ENCODE measurements around the gene GNLY. TPM values are rescaled to one million over a fixed set of nuclear protein-coding genes. Genes with fewer than 3 reads are reported as not detected.

GNLY gene
- total and polyA plus RNA-seq, 2 of the 13 experiments (the other 11 are each of a cell fraction or from before 2014, with no cell fraction given): not detected

GRCh38 chr2:85714841-85715240 lies 20.7 kb downstream of the GNLY start:
- in situ Hi-C loops (cut with HindIII; ENCODE audit: extremely low pct_ligation_motif_present, low pct_unique_long_range_greater_than_20kb): loop anchor here (5.0 kb wide), 1 partner anchor 38 kb away; no protein-coding TSS in a partner anchor
- ChIA-PET POLR2A (no interaction called here), CTCF (ENCODE audit: low intra/inter-chr PET ratio, low total read pairs) (no interaction called here)
- Histone ChIP-seq H3K79me2 (ENCODE audit: insufficient read depth, low read length) (no peaks in the 10 kb centered on the region), H3K4me1 (ENCODE audit: insufficient read depth, low read length) (peaks cover 11% of the 10 kb centered on the region), H4K20me1 (ENCODE audit: insufficient read depth, low read length) (no peaks in the 10 kb centered on the region), H3K36me3 (replicated peaks in 1 of 2; ENCODE audit: control insufficient read depth in 1 of 2, insufficient read depth in 2 of 2, low read length in 2 of 2) (no peaks in the 10 kb centered on the region), H3K27ac (ENCODE audit: extremely low read length, insufficient read depth, low read length) (no peak overlapping the region), H3K4me3 (replicated peaks in 1 of 3; ENCODE audit: insufficient read depth in 1 of 3, low read depth in 2 of 3, low read length in 3 of 3) (no peak overlapping the region), H2AFZ (ENCODE audit: low read length) (no peak overlapping the region), H3K9me3 (ENCODE audit: low read length) (no peaks in the 10 kb centered on the region), H3K4me2 (ENCODE audit: low read depth, low read length) (no peak overlapping the region), H3K27me3 (ENCODE audit: control insufficient read depth in 1 of 2, insufficient read depth in 2 of 2, low read length in 2 of 2) (peaks cover 11 to 65% of the 10 kb centered on the region in 2 experiments; a peak in 4 of 5 replicates), H3K9ac (ENCODE audit: insufficient read depth, low read depth, low read length) (no peak overlapping the region)
- DNase-seq (ENCODE audit: low spot score): no peak
- BruUV-seq (replicated peaks): no TSS peak
- intact Hi-C loops (cut with micrococcal nuclease; ENCODE audit: unreplicated experiment): no loop called here
- no peak for FAIRE-seq
- 40% methylated on average over 8 of the region's 8 CpGs for WGBS (ENCODE audit: low lambda C conversion rate)
- ATAC-seq: no peak
- TF ChIP-seq NR3C1 (CRISPR knock-in tag; IDR thresholded peaks at IDR 0.05): no peak
- no peak for TF ChIP-seq RFX3 (CRISPR knock-in tag; IDR thresholded peaks at IDR 0.05)
- no peak for TF ChIP-seq ZNF18 (CRISPR knock-in tag; IDR thresholded peaks at IDR 0.05; ENCODE audit: insufficient replicate concordance)
- no peak for TF ChIP-seq JUNB (CRISPR knock-in tag; IDR thresholded peaks at IDR 0.05; ENCODE audit: borderline replicate concordance)
- no peak for TF ChIP-seq ZNF776 (CRISPR knock-in tag; IDR thresholded peaks at IDR 0.05)
- TF ChIP-seq TEAD2 (CRISPR knock-in tag; IDR thresholded peaks at IDR 0.05): no peak
- no peak for TF ChIP-seq PAXIP1 (CRISPR knock-in tag; conservative IDR thresholded peaks at IDR 0.05)
- no peak for TF ChIP-seq ZBTB49 (CRISPR knock-in tag; IDR thresholded peaks at IDR 0.05; ENCODE audit: borderline replicate concordance)
